Activated CD4-positive, alpha-beta T cell treated with anti-CD3 and anti-CD28 coated beads, Interleukin-2, amount 50 U/mL, for 1 hour (primary cell): Measurements from ENCODE around the gene GBA2.

Source experiments
- DNase-seq: peaks from one replicate; pipeline ENCODE4 v3.0.0-alpha.2; 2020

Gene GBA2

GRCh38 chr9:35714123-35714522 is 34.9 kb downstream of the GBA2 start:
- no peak for DNase-seq

- DNase-seq = no peak
Observed at GRCh38 chr9:35713578-35713977, 35.5 kb downstream of the GBA2 start.

- no peak for DNase-seq
Observed at GRCh38 chr9:35712762-35713400, 36.1 kb downstream of the GBA2 start.

- no peak for DNase-seq
Observed at GRCh38 chr9:35711501-35712428, 37.3 kb downstream of the GBA2 start.

GRCh38 chr9:35710818-35711500 is 38.1 kb downstream of the GBA2 start:
- DNase-seq = no peak

GRCh38 chr9:35708146-35708545 is 40.9 kb downstream of the GBA2 start:
- DNase-seq = no peak

- DNase-seq = no peak
Observed at GRCh38 chr9:35706951-35707350, 42.1 kb downstream of the GBA2 start.

- DNase-seq = no peak
Observed at GRCh38 chr9:35705836-35706430, 43.1 kb downstream of the GBA2 start.

- no peak for DNase-seq
Observed at GRCh38 chr9:35705372-35705771, 43.7 kb downstream of the GBA2 start.

- no peak for DNase-seq
Observed at GRCh38 chr9:35703906-35704672, 44.9 kb downstream of the GBA2 start.

- no peak for DNase-seq
Observed at GRCh38 chr9:35702696-35703095, 46.3 kb downstream of the GBA2 start.

GRCh38 chr9:35700942-35701341 is 48.1 kb downstream of the GBA2 start:
- DNase-seq = no peak

- no peak for DNase-seq
Observed at GRCh38 chr9:35700031-35700430, 49.0 kb downstream of the GBA2 start.

- DNase-seq = no peak
Observed at GRCh38 chr9:35698231-35698630, 50.8 kb downstream of the GBA2 start.

GRCh38 chr9:35697486-35697885 is 51.5 kb downstream of the GBA2 start:
- no peak for DNase-seq

- DNase-seq = peak; percentile 58
Observed at GRCh38 chr9:35696520-35697215, 52.4 kb downstream of the GBA2 start.

- DNase-seq = no peak
Observed at GRCh38 chr9:35695943-35696401, 53.1 kb downstream of the GBA2 start.

- no peak for DNase-seq
Observed at GRCh38 chr9:35691757-35692301, 57.2 kb downstream of the GBA2 start.

GRCh38 chr9:35691334-35691650 is 57.7 kb downstream of the GBA2 start:
- DNase-seq = no peak

GRCh38 chr9:35690614-35691333 is 58.3 kb downstream of the GBA2 start:
- DNase-seq = peak; percentile 10

GRCh38 chr9:35690294-35690613 is 58.8 kb downstream of the GBA2 start:
- DNase-seq = no peak
